Dendritic cell treated with granulocyte-macrophage colony-stimulating factor and Interleukin-4, amounts not matched to agents 40 ng/mL and 50 ng/mL, for 4 days (primary cell): ENCODE results near the gene CENPV.
"Not testable (repeated sequence)": the region's sequence is repeated elsewhere in the genome, so short reads cannot be mapped to it uniquely, and the experiment has no call there.

Experiments
- H3K27ac Mint-ChIP-seq: one replicate; pipeline ENCODE4 v1.8.0; 2022; ENCODE audit warnings: mild to moderate bottlenecking, mixed read lengths
- H3K27me3 Mint-ChIP-seq: one replicate; pipeline ENCODE4 v1.8.0; 2022; ENCODE audit warnings: mild to moderate bottlenecking, mixed read lengths
- H3K36me3 Mint-ChIP-seq: one replicate; pipeline ENCODE4 v1.8.0; 2022; ENCODE audit warnings: low read depth, mixed read lengths
- H3K4me1 Mint-ChIP-seq: one replicate; pipeline ENCODE4 v1.8.0; 2022; ENCODE audit warnings: low read depth, mixed read lengths
- H3K4me3 Mint-ChIP-seq: one replicate; pipeline ENCODE4 v1.8.0; 2022; ENCODE audit warnings: mild to moderate bottlenecking, moderate library complexity, mixed read lengths
- H3K9me3 Mint-ChIP-seq: one replicate; pipeline ENCODE4 v1.8.0; 2022; ENCODE audit warnings: mixed read lengths
- intact Hi-C: fragments of 100-400 bp; cut with micrococcal nuclease; formaldehyde crosslinking; loops from one replicate; pipeline ENCODE4 v1.15.0; 2022

The CENPV gene

DNA sequence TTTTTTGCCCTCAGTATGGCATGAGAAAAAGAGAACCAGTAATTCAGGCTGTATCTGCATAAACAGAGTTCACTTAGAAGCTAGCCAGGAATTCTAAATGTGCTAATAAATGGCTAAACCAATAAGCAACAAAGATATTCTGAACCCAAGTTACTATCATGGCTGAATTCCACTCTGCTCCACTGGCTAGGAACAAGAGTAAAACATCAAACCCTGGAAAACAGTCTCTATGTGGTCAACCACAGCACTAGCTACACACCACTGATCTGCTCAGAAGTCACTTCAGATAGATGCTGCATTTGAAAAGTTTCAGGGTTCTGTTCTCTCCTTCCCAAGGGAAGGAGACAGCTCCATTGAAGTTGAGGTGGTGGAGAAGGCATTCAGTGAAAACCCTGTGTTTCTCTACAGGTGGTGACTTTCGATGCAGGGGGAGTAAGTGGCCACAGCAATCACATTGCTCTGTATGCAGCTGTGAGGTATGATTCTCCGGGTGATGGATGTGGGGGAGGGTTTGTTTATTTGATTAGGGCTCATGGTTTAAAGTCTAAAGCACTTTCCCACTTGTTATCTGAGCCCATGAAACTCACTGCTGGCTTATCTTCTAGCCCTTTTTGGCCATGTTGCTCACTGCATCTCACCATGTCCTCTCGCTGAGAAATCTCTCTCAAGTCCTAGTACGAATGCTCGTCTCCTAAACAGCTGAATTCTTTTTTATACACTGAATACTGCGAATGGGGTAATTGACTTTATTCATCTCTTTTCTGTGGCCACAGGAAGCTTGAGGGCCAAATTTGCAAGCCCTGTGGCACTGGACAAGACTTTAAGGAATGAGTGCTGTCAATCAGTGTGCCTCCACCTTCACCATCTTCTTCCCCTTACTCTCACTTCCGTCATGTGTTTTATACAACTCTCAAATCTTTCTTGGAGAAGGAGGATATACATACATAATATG lies 39.9 kb downstream of the CENPV start:
- Mint-ChIP-seq H3K4me1 (no peaks in the 10 kb centered on the region), H3K27ac (no peak overlapping the region), H3K4me3 (no peak overlapping the region), H3K36me3 (peaks cover 7% of the 10 kb centered on the region), H3K27me3 (no peaks in the 10 kb centered on the region), H3K9me3 (no peaks in the 10 kb centered on the region)
- intact Hi-C loops: no loop called here

GRCh38 chr17:16312061-16312460 lies 41.2 kb downstream of the CENPV start:
- H3K27me3 Mint-ChIP-seq, H3K4me3 Mint-ChIP-seq, H3K9me3 Mint-ChIP-seq, intact Hi-C loops, H3K4me1 Mint-ChIP-seq, H3K27ac Mint-ChIP-seq, H3K36me3 Mint-ChIP-seq: not testable (repeated sequence)

GRCh38 chr17:16306211-16306610 lies 47.1 kb downstream of the CENPV start:
- H3K4me1 Mint-ChIP-seq: no peaks in the 10 kb centered on the region
- no peak overlapping the region for H3K27ac Mint-ChIP-seq
- H3K36me3 Mint-ChIP-seq: peaks cover 18% of the 10 kb centered on the region
- no peaks in the 10 kb centered on the region for H3K9me3 Mint-ChIP-seq
- intact Hi-C loops: no loop called here
- no peaks in the 10 kb centered on the region for H3K27me3 Mint-ChIP-seq
- H3K4me3 Mint-ChIP-seq: no peak overlapping the region

DNA sequence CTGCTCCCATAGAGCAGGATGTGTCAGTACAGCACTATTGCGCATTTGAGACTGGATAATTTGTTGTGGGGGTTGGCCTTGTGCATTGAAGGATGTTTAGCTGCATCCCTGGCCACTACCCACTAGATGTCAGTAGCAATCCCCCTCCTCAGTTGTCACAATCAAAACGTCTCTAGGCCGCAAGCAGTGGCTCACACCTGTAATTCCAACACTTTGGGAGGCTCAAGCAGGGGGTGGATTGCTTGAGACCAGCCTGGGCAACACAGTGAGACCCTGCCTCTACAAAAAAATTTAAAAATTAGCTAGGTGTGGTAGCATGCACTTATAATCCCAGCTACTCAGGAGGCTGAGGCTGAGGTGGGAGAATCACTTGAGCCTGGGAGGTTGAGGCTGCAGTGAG lies 48.4 kb downstream of the CENPV start:
- Mint-ChIP-seq H3K27ac (no peak overlapping the region), H3K4me3 (no peak overlapping the region), H3K9me3 (no peaks in the 10 kb centered on the region), H3K36me3 (peaks cover 11% of the 10 kb centered on the region), H3K4me1 (no peaks in the 10 kb centered on the region), H3K27me3 (no peaks in the 10 kb centered on the region)
- intact Hi-C loops: no loop called here

DNA sequence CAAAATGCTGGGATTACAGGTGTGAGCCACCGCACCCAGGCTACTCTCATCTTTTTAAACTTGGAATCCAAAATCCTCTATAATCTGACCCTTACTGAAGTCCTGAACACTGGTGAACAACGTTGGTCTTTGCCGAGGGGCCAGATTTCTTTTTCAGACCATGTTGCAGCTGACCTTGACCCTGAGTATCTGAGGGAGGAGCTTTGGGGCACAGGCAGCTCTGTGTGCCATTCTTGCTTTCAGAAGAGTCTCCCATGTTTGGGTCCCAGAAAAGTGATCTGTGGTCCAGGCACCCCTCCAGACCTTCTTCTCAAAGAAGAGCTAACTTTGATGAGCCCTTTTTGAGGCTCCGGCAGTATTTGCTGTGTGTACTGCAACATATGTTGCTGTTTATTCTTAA lies 50.4 kb downstream of the CENPV start:
- H3K27ac Mint-ChIP-seq: no peak overlapping the region
- no peak overlapping the region for H3K4me3 Mint-ChIP-seq
- peaks cover 11% of the 10 kb centered on the region for H3K36me3 Mint-ChIP-seq
- no peaks in the 10 kb centered on the region for H3K27me3 Mint-ChIP-seq
- intact Hi-C loops: no loop called here
- no peaks in the 10 kb centered on the region for H3K9me3 Mint-ChIP-seq
- no peaks in the 10 kb centered on the region for H3K4me1 Mint-ChIP-seq

DNA sequence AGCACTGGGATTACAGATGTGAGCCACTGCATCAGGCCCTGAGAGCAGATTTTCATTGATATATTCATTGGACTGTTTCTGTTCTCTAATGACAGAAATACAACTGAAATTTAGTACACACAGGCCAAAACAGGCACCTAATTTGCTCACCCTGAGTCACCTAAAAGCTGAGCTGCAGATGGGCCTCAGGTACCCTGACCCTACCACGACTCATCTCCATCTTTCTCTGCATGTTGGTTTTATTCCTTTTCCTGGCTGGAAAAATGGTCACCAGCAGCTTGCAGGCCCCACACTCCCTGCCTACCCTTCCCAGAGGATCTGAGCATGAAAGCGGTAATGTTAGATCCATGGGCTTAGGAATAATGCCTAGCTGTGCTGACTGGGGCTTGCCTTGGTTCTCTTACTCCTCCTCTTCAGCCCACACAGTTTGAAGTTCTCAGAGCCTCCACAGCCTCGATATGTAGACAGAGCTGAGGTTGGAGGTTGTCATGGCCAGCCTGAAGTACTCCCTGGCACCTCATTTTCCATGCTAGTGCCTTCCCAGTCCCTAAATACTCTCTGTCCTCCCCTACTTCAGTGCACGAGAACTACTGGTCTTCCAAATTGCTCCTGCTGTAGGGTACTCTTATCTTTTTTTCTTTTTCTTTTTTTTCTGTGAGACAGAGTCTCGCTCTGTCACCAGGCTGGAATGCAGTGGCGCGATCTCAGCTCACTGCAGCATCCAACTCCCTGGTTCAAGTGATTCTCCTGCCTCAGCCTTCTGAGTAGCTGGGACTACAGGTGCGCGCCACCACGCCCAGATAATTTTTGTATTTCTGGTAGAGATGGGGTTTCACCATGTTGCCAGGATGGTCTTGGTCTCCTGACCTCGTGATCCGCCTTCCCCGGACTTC lies 51.1 kb downstream of the CENPV start:
- intact Hi-C loops: no loop called here
- no peaks in the 10 kb centered on the region for H3K9me3 Mint-ChIP-seq
- H3K27ac Mint-ChIP-seq: no peak overlapping the region
- no peaks in the 10 kb centered on the region for H3K4me1 Mint-ChIP-seq
- H3K36me3 Mint-ChIP-seq: peaks cover 11% of the 10 kb centered on the region
- H3K27me3 Mint-ChIP-seq: no peaks in the 10 kb centered on the region
- H3K4me3 Mint-ChIP-seq: no peak overlapping the region

- H3K27ac Mint-ChIP-seq: no peak overlapping the region
- H3K4me3 Mint-ChIP-seq: no peak overlapping the region
- H3K4me1 Mint-ChIP-seq: no peaks in the 10 kb centered on the region
- intact Hi-C loops: no loop called here
- no peaks in the 10 kb centered on the region for H3K9me3 Mint-ChIP-seq
- peaks cover 11% of the 10 kb centered on the region for H3K36me3 Mint-ChIP-seq
- no peaks in the 10 kb centered on the region for H3K27me3 Mint-ChIP-seq
These were observed 52.7 kb downstream of the CENPV start for GRCh38 chr17:16300554-16300953.

- Mint-ChIP-seq H3K27me3 (no peaks in the 10 kb centered on the region), H3K9me3 (no peaks in the 10 kb centered on the region), H3K27ac (no peak overlapping the region), H3K4me1 (no peaks in the 10 kb centered on the region), H3K36me3 (peaks cover 11% of the 10 kb centered on the region), H3K4me3 (no peak overlapping the region)
- intact Hi-C loops: no loop called here
These were observed 55.1 kb downstream of the CENPV start for GRCh38 chr17:16298140-16298662.

GRCh38 chr17:16297367-16298139 lies 55.7 kb downstream of the CENPV start:
- Mint-ChIP-seq H3K27me3 (no peaks in the 10 kb centered on the region), H3K9me3 (no peaks in the 10 kb centered on the region), H3K36me3 (peaks cover 8% of the 10 kb centered on the region), H3K4me1 (no peaks in the 10 kb centered on the region), H3K27ac (no peak overlapping the region), H3K4me3 (no peak overlapping the region)
- intact Hi-C loops: no loop called here

DNA sequence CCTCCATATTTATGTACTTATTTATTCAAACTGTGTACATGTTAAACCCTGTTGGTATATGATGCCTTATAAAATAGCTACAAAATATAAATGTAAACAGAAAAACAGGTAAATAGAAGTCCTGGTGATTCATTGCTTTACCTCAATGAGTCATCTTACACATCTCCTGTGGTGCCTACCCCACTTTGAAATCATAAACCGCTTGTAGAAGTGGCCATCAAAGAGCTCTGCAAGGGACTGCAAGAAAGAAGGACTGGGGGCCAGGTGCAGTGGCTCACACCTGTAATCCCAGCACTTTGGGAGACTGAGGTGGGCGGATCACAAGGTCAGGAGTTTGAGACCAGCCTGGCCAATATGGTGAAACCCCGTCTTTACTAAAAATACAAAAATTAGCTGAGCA lies 57.2 kb downstream of the CENPV start:
- H3K9me3 Mint-ChIP-seq, H3K36me3 Mint-ChIP-seq, H3K4me3 Mint-ChIP-seq, H3K27me3 Mint-ChIP-seq, H3K4me1 Mint-ChIP-seq, intact Hi-C loops, H3K27ac Mint-ChIP-seq: not testable (repeated sequence)

DNA sequence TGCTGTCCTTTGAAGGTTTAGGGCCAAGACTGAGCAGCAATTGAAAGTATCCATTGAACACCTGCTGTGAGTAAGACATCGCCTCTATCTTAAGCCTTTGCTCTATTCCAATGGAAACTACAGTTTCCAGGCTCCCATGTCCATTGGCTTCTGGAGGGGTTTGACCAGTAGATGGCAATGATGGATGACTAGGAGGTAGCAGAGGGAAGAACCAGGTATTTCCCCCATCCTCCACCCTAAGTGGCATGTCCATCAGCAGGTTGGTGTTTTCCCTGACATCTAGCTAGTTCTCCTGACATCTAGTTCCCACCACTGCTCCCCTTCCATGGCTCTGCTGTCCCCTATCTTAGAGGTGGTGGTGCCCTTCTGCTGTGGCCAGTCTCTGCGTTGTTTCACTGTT lies 58.7 kb downstream of the CENPV start:
- intact Hi-C loops: no loop called here
- Mint-ChIP-seq H3K27ac (no peak overlapping the region), H3K4me1 (no peaks in the 10 kb centered on the region), H3K4me3 (no peak overlapping the region), H3K9me3 (no peaks in the 10 kb centered on the region), H3K36me3 (no peaks in the 10 kb centered on the region), H3K27me3 (no peaks in the 10 kb centered on the region)

DNA sequence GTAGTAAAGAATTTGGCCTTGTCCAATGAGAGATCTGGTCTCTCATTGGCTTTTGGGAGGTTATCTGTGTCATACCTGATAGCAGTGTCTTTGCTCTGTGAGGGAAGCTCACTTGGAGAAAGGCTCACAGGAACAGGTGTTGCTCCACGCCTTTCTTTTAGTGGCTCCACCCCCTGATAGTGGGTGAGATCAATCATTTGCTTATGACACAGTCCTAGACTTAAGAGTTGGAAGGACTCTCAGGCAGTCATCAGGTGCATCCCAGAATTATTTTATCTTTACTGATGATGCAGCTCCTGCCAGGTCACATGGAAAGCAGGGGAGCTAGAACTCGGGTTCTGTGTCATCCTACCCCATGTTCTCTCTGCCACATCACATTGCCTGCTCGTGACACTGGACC lies 59.3 kb downstream of the CENPV start:
- Mint-ChIP-seq H3K27ac (no peak overlapping the region), H3K36me3 (no peaks in the 10 kb centered on the region), H3K4me3 (no peak overlapping the region), H3K4me1 (peaks cover 6% of the 10 kb centered on the region), H3K27me3 (no peaks in the 10 kb centered on the region), H3K9me3 (no peaks in the 10 kb centered on the region)
- intact Hi-C loops: no loop called here
